Activated CD4-positive, alpha-beta T cell treated with anti-CD3 and anti-CD28 coated beads for 24 hours (primary cell): ENCODE data around the gene MDP1.
"Not testable (repeated sequence)": the region's sequence is repeated elsewhere in the genome, so short reads cannot be mapped to it uniquely, and the experiment has no call there.

Experiments
- DNase-seq, 2 donors: peaks; one replicate each; pipeline ENCODE4 v3.0.0-alpha.2; 2020; ENCODE audit warnings: low read depth in 2 of 2

Gene MDP1

DNA sequence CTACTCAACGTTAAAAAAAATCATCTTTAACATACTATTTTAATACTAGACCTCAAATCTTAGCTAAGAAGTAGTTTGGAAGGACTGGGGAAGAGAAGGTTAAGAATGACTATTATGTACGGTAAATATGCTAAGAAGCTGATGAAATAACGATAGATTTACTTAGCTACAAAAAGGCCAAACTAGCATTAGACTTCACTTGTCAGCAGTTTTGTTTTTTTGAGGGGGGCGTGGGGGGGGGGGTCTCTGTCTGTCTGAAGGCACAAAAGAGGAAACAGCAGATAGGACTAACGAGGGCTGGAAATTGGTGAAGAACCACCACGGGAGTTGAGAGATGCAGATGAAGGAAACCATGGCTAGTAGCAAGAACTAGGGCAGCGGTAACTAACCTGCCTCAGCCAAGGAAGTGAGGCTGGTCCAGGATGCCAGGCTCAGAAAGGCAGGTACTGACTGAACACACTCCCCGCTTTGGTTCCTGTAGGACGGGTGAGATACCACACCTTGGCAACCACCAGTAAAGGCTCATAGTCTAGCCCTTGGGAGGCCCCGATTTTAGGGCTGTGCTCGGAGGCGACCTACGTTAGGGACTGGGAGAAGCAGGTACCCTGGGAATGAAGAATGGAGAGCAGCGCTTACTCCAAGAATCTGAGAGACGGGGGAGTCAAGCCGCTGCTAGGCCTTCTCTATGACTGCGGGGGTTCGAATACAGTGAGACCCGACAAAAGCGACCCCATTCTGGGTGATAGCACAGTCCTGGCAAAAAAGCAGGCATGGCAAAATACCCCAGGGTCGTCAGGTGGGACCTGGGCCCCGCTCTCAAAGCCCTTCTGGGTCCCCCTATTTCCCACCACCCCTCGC lies 15.6 kb upstream of the MDP1 start:
- no peak for DNase-seq

DNA sequence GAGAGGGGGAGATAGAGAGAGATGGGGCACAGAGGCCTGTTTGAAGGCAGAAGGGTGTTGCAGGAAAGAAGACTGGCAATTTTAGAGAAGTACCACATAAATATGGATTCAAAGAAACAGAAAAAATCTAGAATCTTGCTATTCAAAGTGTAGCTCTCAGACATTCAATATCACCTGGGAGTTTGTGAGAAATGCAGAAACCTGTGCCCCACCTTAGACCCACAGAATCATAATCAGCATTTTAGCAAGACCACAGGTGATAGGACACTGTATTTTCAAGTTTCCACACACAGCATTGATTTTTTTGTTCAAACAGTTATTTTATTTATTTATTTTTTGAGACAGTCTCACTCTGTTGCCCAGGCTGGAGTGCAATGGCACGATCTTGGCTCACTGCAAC lies 13.0 kb upstream of the MDP1 start:
- DNase-seq, result no peak

DNA sequence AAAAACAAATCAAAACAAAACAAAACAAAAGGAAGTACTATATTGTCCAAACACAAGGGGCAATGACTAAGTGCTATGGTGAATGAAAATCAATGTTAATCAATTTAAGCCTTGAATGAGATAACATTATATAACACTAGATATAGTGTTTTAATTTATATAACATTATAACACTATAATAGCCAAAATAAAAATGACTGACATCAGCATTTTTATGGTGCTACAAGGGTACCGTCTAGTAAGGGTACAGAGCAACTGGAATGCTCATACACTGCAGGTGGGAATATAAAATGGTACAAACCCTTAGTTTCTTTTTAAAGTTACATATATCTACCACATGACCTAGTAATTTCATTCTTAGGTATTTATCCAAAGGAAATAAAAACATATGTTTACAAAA lies 10.6 kb upstream of the MDP1 start:
- DNase-seq, result no peak

DNA sequence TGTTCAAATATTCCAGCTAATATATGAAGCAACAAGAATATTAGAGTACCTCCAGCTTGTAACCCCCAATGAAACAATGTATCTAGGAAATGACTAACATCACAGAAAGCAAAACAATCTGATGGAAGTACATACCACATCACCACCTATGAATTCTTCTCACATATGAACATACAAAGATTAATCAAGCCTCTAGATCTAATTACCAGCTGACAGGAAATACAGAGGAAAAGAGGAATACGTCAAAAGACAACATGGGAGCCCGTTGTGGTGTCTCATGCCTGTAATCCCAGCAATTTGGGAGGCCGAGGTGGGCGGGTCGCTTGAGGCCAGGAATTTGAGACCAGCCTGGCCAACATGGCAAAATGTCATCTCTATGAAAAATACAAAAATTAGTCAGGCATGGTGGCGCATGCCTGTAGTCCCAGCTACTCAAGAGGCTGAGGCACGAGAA lies 8.8 kb upstream of the MDP1 start:
- no peak for DNase-seq

DNA sequence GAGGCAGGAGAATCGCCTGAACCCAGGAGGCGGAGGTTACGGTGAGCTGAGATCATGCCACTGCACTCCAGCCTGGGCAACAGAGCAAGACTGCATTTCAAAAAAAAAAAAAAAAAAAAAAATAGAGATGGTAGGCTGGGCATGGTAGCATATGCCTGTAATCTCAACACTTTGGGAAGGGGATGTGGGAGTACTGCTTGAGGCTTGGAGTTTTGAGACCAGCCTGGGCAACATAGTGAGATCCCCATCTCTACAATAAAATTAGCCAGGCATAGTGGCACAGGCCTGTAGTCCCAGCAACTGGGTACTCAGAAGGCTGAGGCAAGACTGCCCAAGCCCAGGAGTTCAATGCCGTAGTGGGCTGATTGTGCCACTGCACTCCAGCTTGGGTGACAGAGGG lies 7.1 kb upstream of the MDP1 start:
- not testable (repeated sequence) for DNase-seq

DNA sequence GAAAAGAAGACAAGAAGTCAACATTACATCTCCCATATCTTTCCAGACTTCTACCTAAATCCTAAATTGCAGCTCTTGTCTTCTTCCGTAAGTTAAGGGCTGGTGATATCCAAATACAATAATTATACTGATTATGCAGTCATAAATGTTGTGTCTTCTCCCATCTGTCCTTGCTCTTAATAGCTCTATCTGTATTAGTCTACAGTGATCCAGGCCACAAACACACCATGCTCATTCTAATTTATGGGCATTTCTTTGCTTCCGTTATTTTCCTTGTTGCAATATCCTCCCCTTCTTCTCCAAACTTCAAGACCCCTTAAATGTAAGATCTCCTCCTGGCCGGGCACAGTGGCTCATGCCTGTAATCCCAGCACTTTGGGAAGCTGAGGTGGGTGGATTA lies 3.7 kb upstream of the MDP1 start:
- no peak for DNase-seq

DNA sequence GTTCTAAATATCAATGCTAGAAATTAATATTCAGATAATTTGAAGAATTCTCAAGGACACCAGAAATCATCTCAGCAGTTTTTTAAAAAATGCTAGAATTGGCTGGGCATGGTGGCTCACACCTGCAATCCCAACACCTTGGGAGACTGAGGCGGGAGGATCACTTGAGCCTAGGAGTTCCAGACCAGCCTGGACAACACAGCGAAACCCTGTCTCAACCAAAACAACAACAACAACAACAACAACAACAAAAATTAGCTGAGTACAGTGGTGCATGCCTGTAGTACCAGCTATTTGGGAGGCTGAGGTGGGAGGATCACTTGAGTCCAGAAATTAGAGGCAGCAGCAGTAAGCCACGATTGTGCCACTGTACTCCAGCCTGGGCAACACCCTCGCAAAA lies 3.2 kb upstream of the MDP1 start:
- no peak for DNase-seq

DNA sequence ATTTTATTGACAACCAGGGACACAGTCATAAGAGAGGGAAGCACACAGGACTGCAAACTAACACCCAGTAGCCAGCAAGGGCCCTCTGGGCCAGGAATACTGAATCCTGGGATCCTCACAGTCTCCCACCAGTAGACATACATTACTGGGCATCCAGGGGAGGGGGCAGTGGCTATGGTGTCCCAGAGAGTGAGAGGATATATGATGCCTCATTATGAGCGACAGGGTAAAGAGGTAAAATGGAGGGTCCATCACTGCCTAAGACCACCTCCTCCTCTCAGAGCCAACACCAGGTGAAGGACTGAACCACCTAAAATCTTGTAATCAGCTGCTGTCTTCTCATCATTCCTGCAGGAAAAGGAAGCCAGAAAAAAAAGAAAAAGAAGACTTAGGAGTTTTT lies 1.0 kb upstream of the MDP1 start:
- DNase-seq, result not testable (repeated sequence)

DNA sequence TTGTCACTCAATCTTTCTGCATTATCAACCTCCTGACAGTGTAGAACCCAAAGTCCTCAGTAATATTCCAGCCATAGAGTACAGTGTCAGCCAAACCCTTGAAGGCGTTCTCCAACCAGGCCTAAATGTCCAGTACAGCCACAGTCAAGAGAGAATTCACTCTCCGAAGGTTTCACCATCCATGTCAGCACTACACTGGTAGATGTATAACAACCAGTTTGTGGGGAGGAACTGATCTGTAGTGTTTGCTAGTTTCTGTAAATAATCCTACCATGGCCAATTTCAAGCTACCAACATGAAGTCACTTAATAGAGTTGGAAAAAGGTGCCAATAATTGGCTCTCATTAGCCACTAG lies 456 bp upstream of the MDP1 start:
- DNase-seq, result no peak

DNA sequence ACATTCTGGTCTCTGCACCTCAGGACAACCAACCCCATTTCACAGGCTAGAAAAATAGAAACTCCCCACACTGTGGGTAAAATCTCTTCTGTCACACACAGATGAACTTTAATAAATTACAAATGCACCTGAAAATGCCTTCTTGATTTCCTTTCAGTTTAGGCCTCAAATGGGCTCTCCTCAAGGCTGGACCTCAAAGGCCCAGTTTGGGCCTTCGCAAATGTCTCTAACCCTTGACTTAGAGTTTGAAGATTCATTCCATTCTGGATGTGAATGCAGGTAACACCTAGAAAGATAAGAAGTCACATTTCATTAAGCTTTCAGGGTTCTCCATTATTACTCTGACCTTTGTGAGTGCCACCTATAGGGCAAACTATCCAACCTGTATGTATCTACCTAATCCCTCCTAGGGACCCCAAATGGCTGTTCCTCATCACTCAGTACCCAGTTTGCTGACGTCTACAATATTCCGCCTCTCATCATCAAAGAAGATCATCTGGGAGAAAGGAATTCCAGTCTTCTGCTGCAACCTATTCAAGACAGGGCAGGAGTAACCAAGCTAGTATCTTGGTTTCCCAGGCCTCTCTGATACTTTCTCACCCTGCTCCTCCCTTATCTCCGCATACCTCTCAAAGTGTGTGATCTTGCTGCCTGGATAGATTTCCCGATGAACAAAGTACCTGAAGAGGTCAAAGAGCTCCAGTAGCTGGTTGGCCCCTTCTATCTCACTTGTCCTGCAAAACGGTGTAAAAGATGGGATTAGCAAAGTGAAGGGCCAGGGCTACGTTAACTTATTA lies 1.8 kb downstream of the MDP1 start:
- no peak for DNase-seq

DNA sequence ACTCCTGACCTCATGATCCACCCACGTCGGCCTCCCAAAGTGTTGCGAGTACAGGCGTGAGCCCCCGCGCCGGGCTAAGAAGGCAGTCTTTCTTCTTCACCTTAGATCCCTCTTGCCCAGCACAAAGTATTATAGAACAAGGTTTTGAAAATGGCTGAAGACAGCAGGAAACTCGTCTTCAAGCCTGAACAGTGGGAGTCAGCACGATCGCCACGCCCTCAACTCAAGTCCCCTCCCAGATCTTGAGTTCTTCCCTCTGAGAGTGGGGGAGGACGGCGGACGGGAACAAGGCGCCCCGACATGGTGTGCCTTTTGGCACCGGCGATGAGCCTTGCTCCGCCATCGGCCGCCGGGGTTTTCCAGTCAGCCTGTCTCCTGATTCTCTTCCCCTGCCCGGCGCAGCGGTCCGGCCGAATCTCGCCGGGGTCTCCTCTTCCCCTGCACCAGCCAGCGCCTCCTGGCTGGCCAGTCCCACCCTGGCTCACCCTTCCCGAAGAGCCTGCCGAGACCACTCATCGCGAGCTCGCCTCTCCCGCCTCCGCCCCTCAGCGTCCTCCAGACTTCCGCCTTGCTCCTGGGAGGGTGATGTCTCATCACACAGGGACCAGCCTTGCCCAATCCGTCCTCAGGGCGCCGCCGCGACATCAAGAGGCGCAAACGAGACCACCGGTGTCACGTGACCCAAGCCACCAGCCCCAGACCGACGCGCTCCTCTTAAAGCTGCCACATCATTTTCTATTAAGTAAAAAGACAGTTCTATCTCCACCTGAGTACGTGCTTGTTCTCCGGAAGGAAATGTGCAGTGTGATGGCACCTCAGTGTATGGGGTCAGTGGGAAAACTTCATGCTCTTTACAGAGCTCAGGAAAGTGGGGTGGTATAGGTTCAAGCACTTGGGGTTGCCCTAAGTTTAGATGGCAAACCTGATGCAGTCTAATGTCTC lies 2.7 kb downstream of the MDP1 start, which contains the start of gene CHMP4A:
Gene CHMP4A (minus strand): TSS at position 565 of the 942 bp plus-strand sequence. CDS start 49 bp downstream, at position 516.
- DNase-seq, result peak; percentile 91 to 94

DNA sequence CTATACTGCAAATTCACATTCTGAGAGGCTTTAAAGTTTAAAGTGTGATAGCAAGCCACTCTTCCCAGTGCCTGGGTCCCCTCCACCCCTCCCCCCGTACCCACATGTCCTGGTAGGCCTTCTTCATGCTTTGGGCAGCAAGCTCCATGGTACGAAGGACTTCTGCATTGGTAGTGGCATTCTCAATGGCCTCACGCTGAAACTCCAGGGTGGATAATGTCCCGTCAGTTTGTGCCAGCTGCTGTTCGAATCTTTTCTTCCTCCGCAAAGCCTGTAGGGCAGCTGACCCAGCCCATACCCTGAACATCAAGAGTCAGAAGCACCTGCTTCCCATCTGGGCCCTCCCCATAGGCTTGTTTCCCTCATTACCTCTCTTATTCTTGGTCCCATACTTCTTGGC lies 4.6 kb downstream of the MDP1 start:
- no peak for DNase-seq

DNA sequence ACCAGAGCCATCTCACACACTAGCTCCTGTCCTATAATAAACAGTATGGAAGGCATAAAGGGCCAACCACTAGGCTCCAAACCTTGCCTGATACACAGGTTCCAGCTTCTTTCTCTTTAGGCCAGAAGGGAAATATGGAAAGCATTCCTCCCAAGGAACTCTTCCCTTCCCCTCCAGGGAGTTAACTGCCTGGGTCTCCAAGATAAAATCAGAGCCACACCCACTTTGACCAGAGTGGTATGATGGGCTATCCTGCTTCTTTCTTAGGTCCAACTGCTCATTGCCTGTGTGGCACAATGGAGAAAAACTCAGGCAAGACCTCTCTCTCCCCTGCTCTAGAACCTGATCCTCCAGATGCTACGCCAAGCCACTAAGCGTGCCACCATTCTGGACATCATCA lies 8.2 kb downstream of the MDP1 start:
- no peak for DNase-seq

DNA sequence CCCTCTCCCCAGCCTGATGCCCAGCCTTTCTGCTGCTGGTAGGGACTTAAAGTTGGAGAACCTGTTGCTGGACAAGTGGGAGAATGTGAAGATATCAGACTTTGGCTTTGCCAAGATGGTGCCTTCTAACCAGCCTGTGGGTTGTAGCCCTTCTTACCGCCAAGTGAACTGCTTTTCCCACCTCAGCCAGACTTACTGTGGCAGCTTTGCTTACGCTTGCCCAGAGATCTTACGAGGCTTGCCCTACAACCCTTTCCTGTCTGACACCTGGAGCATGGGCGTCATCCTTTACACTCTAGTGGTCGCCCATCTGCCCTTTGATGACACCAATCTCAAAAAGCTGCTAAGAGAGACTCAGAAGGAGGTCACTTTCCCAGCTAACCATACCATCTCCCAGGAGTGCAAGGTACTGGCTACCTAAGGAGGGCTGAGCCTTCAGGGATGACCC lies 8.7 kb downstream of the MDP1 start:
- DNase-seq, result no peak

DNA sequence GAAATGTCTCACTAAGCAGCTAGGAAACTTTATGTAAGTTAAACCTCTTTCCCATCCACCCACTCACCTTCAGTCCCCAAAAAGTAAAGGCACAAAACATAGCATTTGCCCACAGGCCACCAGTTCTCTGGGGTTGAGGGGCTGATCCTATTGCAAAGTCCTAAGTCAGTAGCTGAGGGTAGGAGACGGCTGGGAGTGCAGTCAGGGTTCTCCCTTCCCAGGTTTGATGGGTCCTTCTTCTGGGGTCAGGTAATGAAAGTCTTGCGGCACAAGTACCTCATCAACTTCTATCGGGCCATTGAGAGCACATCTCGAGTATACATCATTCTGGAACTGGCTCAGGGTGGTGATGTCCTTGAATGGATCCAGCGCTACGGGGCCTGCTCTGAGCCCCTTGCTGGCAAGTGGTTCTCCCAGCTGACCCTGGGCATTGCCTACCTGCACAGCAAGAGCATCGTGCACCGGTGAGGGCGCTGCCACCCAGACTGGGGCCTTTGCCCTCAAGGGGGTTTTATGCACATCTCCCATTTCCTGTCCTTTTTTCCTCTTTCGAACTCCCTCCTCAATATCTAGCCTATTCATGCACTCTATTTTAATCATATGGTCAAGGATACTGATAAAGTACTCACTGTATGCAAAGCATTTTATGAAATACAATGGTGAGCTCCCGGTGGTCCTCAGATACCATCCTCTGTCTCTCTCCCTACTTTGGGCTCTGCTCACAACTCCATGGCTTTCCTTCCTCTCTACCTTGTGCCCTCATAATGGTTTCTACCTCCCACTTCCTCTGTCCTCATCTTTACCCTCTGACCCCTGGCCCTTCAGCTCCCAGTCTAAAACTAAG lies 9.4 kb downstream of the MDP1 start:
- no peak for DNase-seq

DNA sequence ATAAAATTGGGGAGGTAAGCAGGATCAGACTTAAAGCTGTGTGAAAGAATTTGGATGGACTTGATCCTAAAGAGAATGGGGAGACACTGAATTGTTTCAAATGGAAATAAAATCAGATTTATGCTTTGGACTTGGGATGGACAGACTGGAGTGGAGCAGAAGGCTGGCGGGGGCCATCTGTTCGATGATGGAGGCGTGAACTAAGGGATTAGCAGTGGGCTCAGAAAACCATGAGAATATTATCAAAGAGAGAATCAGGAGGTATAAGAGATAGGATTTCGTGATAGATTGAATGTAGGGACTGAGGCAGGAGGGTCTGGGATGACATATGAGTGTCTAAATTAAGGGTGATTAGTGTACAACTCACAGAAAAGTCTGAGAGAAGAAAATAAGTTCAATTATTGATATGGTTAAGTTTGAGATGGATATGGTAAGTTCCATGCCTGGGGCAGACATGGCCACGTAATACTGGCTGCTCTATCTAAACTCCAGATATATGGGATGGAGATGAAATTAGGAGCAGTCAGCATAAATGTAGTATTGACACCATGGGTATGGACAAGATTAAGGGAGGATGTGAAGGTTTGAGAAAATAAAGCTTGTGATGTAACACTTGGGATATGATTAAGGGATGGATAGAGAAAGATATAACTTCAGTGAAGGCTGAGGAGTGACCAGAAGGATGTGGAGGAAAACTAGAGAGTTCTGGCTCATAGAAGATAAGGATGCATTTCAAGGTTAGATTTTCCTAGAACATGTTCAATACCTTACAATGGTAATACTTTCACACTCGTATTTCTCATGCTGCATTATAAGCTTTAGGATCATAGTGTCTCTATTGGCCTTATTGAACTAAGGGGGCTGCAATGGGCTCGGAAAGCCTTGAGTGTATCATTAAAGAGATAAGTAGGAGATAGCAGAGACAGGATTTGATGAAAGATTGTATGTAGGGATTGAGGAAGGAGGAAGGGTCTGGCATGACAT lies 11.4 kb downstream of the MDP1 start:
- DNase-seq, result no peak

DNA sequence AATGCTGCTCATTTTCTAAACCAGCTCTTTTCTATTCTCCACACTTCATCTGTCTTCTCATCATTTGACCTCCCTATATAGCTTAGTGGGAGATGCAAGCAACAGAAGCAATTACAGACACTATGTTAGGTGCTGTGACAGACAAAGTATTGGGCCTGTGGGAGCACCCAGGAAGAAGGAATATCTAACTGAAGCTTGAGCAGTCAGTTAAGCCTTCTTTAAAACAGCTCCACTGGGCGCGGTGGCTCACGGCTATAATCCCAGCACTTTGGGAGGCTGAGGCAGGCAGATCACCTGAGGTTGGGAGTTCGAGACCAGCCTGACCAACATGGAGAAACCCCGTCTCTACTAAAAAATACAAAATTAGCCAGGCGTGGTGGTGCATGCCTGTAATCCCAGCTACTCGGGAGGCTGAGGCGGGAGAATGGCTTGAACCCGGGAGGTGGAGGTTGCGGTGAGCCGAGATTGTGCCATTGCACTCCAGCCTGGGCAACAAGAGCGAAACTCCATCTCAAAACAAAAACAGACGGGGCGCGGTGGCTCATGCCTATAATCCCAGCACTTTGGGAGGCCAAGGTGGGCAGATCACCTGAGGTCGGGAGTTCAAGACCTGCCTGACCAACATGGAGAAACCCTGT lies 12.5 kb downstream of the MDP1 start:
- DNase-seq, result not testable (repeated sequence)

DNA sequence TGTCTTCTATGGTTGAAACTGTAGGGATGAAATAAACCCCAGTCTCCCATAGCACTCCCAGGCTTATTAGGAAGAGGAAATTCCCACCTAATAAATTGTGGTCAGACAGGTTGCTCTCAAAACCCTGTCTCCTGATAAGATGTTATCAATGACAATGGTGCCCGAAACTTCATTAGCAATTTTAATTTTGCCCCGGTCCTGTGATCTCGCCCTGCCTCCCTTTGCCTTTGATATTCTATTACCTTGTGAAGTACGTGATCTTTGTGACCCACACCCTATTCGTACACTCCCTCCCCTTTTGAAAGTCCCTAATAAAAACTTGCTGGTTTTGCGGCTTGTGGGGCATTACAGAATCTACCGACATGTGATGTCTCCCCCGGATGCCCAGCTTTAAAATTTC lies 13.3 kb downstream of the MDP1 start:
- not testable (repeated sequence) for DNase-seq
